Naive thymus-derived CD4-positive, alpha-beta T cell (primary cell): ENCODE results near the gene CREB3. TPM values are rescaled to one million over a fixed set of nuclear protein-coding genes. Genes with fewer than 3 reads are reported as not detected.

Source experiments
- ATAC-seq: fragments of 150-1000 bp; cut with Tn5 transposase; 2 replicates; pipeline ENCODE4 v1.10.0; 2021; ENCODE audit warnings: mild to moderate bottlenecking, moderate library complexity
- CTCF ChIA-PET: fragments of 350-600 bp; sonication (Branson Sonifier 250); formaldehyde crosslinking; loops from one replicate; lab custom pipeline; 2021; ENCODE audit warnings: antibody characterized with exemption; lab: Charles Lee
- POLR2A ChIA-PET: fragments of 350-600 bp; sonication (Branson Sonifier 250); formaldehyde crosslinking; loops from one replicate; lab custom pipeline; 2021; ENCODE audit warnings: antibody characterized with exemption, inconsistent platforms; lab: Charles Lee
- DNase-seq, 9 donors: peaks; one replicate each; pipeline versions ENCODE4 v3.0.0 to v3.0.0-alpha.2; 2020 to 2022; ENCODE audit warnings: mixed read lengths in 1 of 9
- H3K27ac ChIP-seq: one replicate; pipeline ENCODE4 v1.7.0; 2013; ENCODE audit warnings: mild to moderate bottlenecking, low read depth, low read length, moderate library complexity
- H3K27me3 ChIP-seq, 2 donors: one replicate each; pipeline ENCODE4 v1.7.0; 2013; ENCODE audit warnings: low read length in 2 of 2, mild to moderate bottlenecking in 2 of 2, moderate library complexity in 2 of 2; ENCODE audit not compliant: control insufficient read depth in 2 of 2, insufficient read depth in 2 of 2
- H3K36me3 ChIP-seq, 3 experiments: 1 replicate in 2 of 3; 2 replicates in 1 of 3; pipeline ENCODE4 v1.7.0; 2013; ENCODE audit warnings: low read length in 3 of 3, mild to moderate bottlenecking in 3 of 3, moderate library complexity in 1 of 3; ENCODE audit not compliant: insufficient read depth in 3 of 3, control insufficient read depth in 2 of 3
- H3K4me1 ChIP-seq, 2 donors: one replicate each; pipeline ENCODE4 v1.7.0; 2013; ENCODE audit warnings: low read length in 2 of 2, mild to moderate bottlenecking in 2 of 2, moderate library complexity in 1 of 2; ENCODE audit not compliant: control insufficient read depth in 2 of 2, insufficient read depth in 2 of 2
- H3K4me3 ChIP-seq: 2 replicates; pipeline ENCODE4 v1.7.0; 2013; ENCODE audit warnings: mild to moderate bottlenecking, low read length
- H3K9me3 ChIP-seq, 3 experiments: 1 replicate in 2 of 3; 2 replicates in 1 of 3; pipeline ENCODE4 v1.7.0; 2013; ENCODE audit warnings: low read length in 3 of 3; ENCODE audit not compliant: control insufficient read depth in 2 of 3
- H3K27ac Mint-ChIP-seq, 9 donors: one replicate each; pipeline ENCODE4 v1.8.0; 2020 to 2022; ENCODE audit warnings: mixed read lengths in 9 of 9, mild to moderate bottlenecking in 8 of 9, moderate library complexity in 5 of 9, inconsistent platforms in 2 of 9
- H3K27me3 Mint-ChIP-seq, 5 donors: one replicate each; pipeline ENCODE4 v1.8.0; 2021 to 2022; ENCODE audit warnings: mixed read lengths in 5 of 5, mild to moderate bottlenecking in 1 of 5
- H3K36me3 Mint-ChIP-seq, 5 donors: one replicate each; pipeline ENCODE4 v1.8.0; 2020 to 2022; ENCODE audit warnings: mixed read lengths in 5 of 5, mild to moderate bottlenecking in 3 of 5, inconsistent platforms in 1 of 5
- H3K4me1 Mint-ChIP-seq, 7 donors: one replicate each; pipeline ENCODE4 v1.8.0; 2020 to 2022; ENCODE audit warnings: mixed read lengths in 7 of 7, mild to moderate bottlenecking in 3 of 7, inconsistent platforms in 1 of 7
- H3K4me3 Mint-ChIP-seq, 10 donors: one replicate each; pipeline ENCODE4 v1.8.0; 2020 to 2022; ENCODE audit warnings: mild to moderate bottlenecking in 10 of 10, mixed read lengths in 10 of 10, moderate library complexity in 6 of 10, inconsistent platforms in 2 of 10
- H3K9me3 Mint-ChIP-seq, 11 donors: one replicate each; pipeline ENCODE4 v1.8.0; 2020 to 2022; ENCODE audit warnings: mixed read lengths in 11 of 11, mild to moderate bottlenecking in 4 of 11, inconsistent platforms in 1 of 11, moderate library complexity in 1 of 11
- intact Hi-C, 2 donors: fragments of 100-400 bp; cut with micrococcal nuclease; formaldehyde crosslinking; loops; one replicate each; pipeline ENCODE4 v1.15.1; 2023
- polyA plus RNA-seq, 2 donors: library from polyadenylated mRNA; unstranded; fragments of 300-500 nt; fragmentation: Illumina TruSeq; gene quantifications; one replicate each; pipeline ENCODE4 v1.2.3, GENCODE V29; 2021
- total RNA-seq, 6 experiments: library from RNA in 5 of 6; stranded (reverse) in 5 of 6; gene quantifications; 1 replicate in 5 of 6; 2 replicates in 1 of 6; pipeline ENCODE4 v1.2.3 and lab custom pipeline; 2021 to 2026

The CREB3 gene
- total and polyA plus RNA-seq, 7 experiments from 2014 or later: 13.4 to 40.2 (median 21.6) TPM

- Histone ChIP-seq H3K4me1 (no peaks in the 10 kb centered on the region), H3K4me3 (no peak overlapping the region), H3K36me3 (peaks cover 34 to 100% (median 81%) of the 10 kb centered on the region in 3 experiments), H3K9me3 (no peaks in the 10 kb centered on the region), H3K27me3 (no peaks in the 10 kb centered on the region), H3K27ac (no peak overlapping the region)
- intact Hi-C loops: no loop called here
- H3K4me3 Mint-ChIP-seq: no peak overlapping the region
- no peaks in the 10 kb centered on the region for H3K27me3 Mint-ChIP-seq
- peaks cover 17 to 64% (median 30%) of the 10 kb centered on the region in 5 donors for H3K36me3 Mint-ChIP-seq
- H3K9me3 Mint-ChIP-seq: peaks cover 0 to 1% (median 0%) of the 10 kb centered on the region in 11 donors
- H3K27ac Mint-ChIP-seq: peak overlapping the region in 4 of 9 donors; percentile 30 to 87 (median 77)
- ChIA-PET POLR2A (interaction anchor here (0.6 to 1.4 kb wide), 4 partner anchors 11 to 69 kb away, joined by 3 to 5 read pairs (median 4); partner anchors contain the start of gene SIT1), CTCF (no interaction called here)
- no peak for ATAC-seq
- H3K4me1 Mint-ChIP-seq: peaks cover 0 to 5% (median 0%) of the 10 kb centered on the region in 7 donors
- no peak for DNase-seq
These were observed 16.2 kb upstream of the CREB3 start for GRCh38 chr9:35716230-35716629.

GRCh38 chr9:35717132-35717870 lies 15.2 kb upstream of the CREB3 start:
- no peaks in the 10 kb centered on the region for H3K4me1 ChIP-seq
- H3K4me3 Mint-ChIP-seq: no peak overlapping the region
- ChIA-PET CTCF (interaction anchor here (0.8 to 1.2 kb wide), 2 partner anchors 11 to 21 kb away, joined by 3 to 6 read pairs; no protein-coding TSS in a partner anchor), POLR2A (no interaction called here)
- DNase-seq (no peak), ATAC-seq (no peak)
- no peaks in the 10 kb centered on the region for H3K9me3 ChIP-seq
- H3K27ac Mint-ChIP-seq: peak overlapping the region in 1 of 9 donors; percentile 71
- no peaks in the 10 kb centered on the region for H3K27me3 Mint-ChIP-seq
- intact Hi-C loops: no loop called here
- H3K36me3 ChIP-seq: peaks cover 44 to 100% (median 82%) of the 10 kb centered on the region in 3 experiments
- H3K27ac ChIP-seq: no peak overlapping the region
- no peak overlapping the region for H3K4me3 ChIP-seq
- H3K36me3 Mint-ChIP-seq: peaks cover 27 to 67% (median 34%) of the 10 kb centered on the region in 5 donors
- peaks cover 0 to 13% (median 0%) of the 10 kb centered on the region in 7 donors for H3K4me1 Mint-ChIP-seq
- no peaks in the 10 kb centered on the region for H3K27me3 ChIP-seq
- H3K9me3 Mint-ChIP-seq: peaks cover 0 to 1% (median 0%) of the 10 kb centered on the region in 11 donors

- Mint-ChIP-seq H3K4me3 (no peak overlapping the region), H3K9me3 (peaks cover 0 to 1% (median 0%) of the 10 kb centered on the region in 11 donors), H3K27me3 (no peaks in the 10 kb centered on the region), H3K4me1 (peaks cover 0 to 13% (median 0%) of the 10 kb centered on the region in 7 donors), H3K27ac (peak overlapping the region in 3 of 9 donors; percentile 8 to 70 (median 19)), H3K36me3 (peaks cover 26 to 64% (median 37%) of the 10 kb centered on the region in 5 donors)
- ATAC-seq: peak; percentile 75
- H3K36me3 ChIP-seq: peaks cover 52 to 100% (median 85%) of the 10 kb centered on the region in 3 experiments
- H3K27me3 ChIP-seq: no peaks in the 10 kb centered on the region
- CTCF ChIA-PET: interaction anchor here (1.2 kb wide), 1 partner anchor 22 kb away, joined by 4 read pairs; no protein-coding TSS in a partner anchor
- H3K9me3 ChIP-seq: no peaks in the 10 kb centered on the region
- H3K4me3 ChIP-seq: no peak overlapping the region
- H3K4me1 ChIP-seq: no peaks in the 10 kb centered on the region
- intact Hi-C loops: no loop called here
- POLR2A ChIA-PET: no interaction called here
- DNase-seq: no peak
- H3K27ac ChIP-seq: no peak overlapping the region
These were observed 13.6 kb upstream of the CREB3 start for GRCh38 chr9:35718721-35719511.

- DNase-seq (no peak), ATAC-seq (no peak)
- H3K4me3 ChIP-seq: no peak overlapping the region
- peaks cover 0 to 14% (median 3%) of the 10 kb centered on the region in 7 donors for H3K4me1 Mint-ChIP-seq
- no peaks in the 10 kb centered on the region for H3K9me3 ChIP-seq
- H3K4me3 Mint-ChIP-seq: no peak overlapping the region
- H3K4me1 ChIP-seq: no peaks in the 10 kb centered on the region
- peaks cover 28 to 62% (median 39%) of the 10 kb centered on the region in 5 donors for H3K36me3 Mint-ChIP-seq
- peak overlapping the region in 2 of 9 donors; percentile 8 to 19 for H3K27ac Mint-ChIP-seq
- H3K27me3 Mint-ChIP-seq: no peaks in the 10 kb centered on the region
- H3K9me3 Mint-ChIP-seq: peaks cover 0 to 1% (median 0%) of the 10 kb centered on the region in 11 donors
- ChIA-PET CTCF (no interaction called here), POLR2A (no interaction called here)
- H3K27me3 ChIP-seq: no peaks in the 10 kb centered on the region
- intact Hi-C loops: no loop called here
- H3K27ac ChIP-seq: no peak overlapping the region
- H3K36me3 ChIP-seq: peaks cover 52 to 100% (median 86%) of the 10 kb centered on the region in 3 experiments
These were observed 12.9 kb upstream of the CREB3 start for GRCh38 chr9:35719546-35719945.

- Histone ChIP-seq H3K27ac (no peak overlapping the region), H3K27me3 (no peaks in the 10 kb centered on the region), H3K36me3 (peaks cover 44 to 73% (median 62%) of the 10 kb centered on the region in 3 experiments), H3K4me1 (peaks cover 17 to 18% of the 10 kb centered on the region in 2 donors), H3K4me3 (no peak overlapping the region), H3K9me3 (no peaks in the 10 kb centered on the region)
- CTCF ChIA-PET: interaction anchor here (0.7 to 0.9 kb wide), 2 partner anchors 31 to 159 kb away, joined by 3 read pairs; no protein-coding TSS in a partner anchor
- H3K4me3 Mint-ChIP-seq: no peak overlapping the region
- DNase-seq (no peak), ATAC-seq (no peak)
- peak overlapping the region in 1 of 9 donors; percentile 31 for H3K27ac Mint-ChIP-seq
- H3K9me3 Mint-ChIP-seq: peaks cover 0 to 2% (median 0%) of the 10 kb centered on the region in 11 donors
- H3K27me3 Mint-ChIP-seq: no peaks in the 10 kb centered on the region
- peaks cover 24 to 41% (median 30%) of the 10 kb centered on the region in 5 donors for H3K36me3 Mint-ChIP-seq
- intact Hi-C loops: no loop called here
- POLR2A ChIA-PET: interaction anchor here (1.0 kb wide), 1 partner anchor 10 kb away, joined by 3 read pairs; no protein-coding TSS in a partner anchor
- H3K4me1 Mint-ChIP-seq: peaks cover 0 to 23% (median 8%) of the 10 kb centered on the region in 7 donors
These were observed 9.0 kb upstream of the CREB3 start for GRCh38 chr9:35723426-35723825.

GRCh38 chr9:35723908-35724307 lies 8.6 kb upstream of the CREB3 start:
- ATAC-seq: no peak
- Mint-ChIP-seq H3K27me3 (no peaks in the 10 kb centered on the region), H3K9me3 (peaks cover 0 to 2% (median 0%) of the 10 kb centered on the region in 11 donors), H3K4me3 (no peak overlapping the region), H3K4me1 (peaks cover 0 to 23% (median 8%) of the 10 kb centered on the region in 7 donors), H3K27ac (no peak overlapping the region), H3K36me3 (peaks cover 24 to 39% (median 29%) of the 10 kb centered on the region in 5 donors)
- POLR2A ChIA-PET: interaction anchor here (1.0 kb wide), 1 partner anchor 9 kb away, joined by 3 read pairs; no protein-coding TSS in a partner anchor
- peaks cover 21 to 22% of the 10 kb centered on the region in 2 donors for H3K4me1 ChIP-seq
- no peak for DNase-seq
- no peak overlapping the region for H3K4me3 ChIP-seq
- H3K9me3 ChIP-seq: no peaks in the 10 kb centered on the region
- no peak overlapping the region for H3K27ac ChIP-seq
- no peaks in the 10 kb centered on the region for H3K27me3 ChIP-seq
- intact Hi-C loops: no loop called here
- CTCF ChIA-PET: interaction anchor here (0.7 kb wide), 2 partner anchors 158 to 252 kb away, joined by 3 read pairs; no protein-coding TSS in a partner anchor
- H3K36me3 ChIP-seq: peaks cover 39 to 68% (median 59%) of the 10 kb centered on the region in 3 experiments
